ENCODE measurements around the gene CORO2A. TPM values are rescaled to one million over a fixed set of nuclear protein-coding genes. Genes with fewer than 3 reads are reported as not detected.

The CORO2A gene
- total RNA-seq, 1 experiment from 2014 or later = 32.5 TPM

DNA sequence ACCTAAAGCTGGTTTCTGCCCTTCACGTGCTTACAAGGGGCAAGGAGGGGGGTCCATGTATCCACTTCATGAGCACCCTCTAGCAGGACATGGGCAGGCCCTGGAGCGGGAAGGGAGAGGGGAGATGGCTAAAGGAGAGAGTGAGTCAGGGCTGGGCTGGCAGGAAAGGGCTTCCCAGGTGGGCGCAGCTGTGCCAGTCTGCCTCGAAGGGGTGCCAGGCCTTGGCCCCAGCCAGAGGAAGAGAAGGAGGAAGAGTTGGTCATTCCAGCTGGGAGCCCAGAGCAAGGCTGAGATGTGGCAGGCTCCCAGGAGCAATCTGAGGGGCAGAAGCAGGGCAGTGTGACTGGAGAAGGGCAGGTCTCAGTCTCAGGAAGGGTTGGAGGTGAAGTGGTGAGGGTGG lies 98.1 kb downstream of the CORO2A start:
- H3K4me1 Mint-ChIP-seq = peaks cover 35% of the 10 kb centered on the region
- H3K36me3 Mint-ChIP-seq = peaks cover 8% of the 10 kb centered on the region; the same call in 1 of the 2 replicates
- peaks cover 3% of the 10 kb centered on the region for H3K27me3 Mint-ChIP-seq (ENCODE audit: low read depth)
- DNase-seq (ENCODE audit: low spot score) (no peak), ATAC-seq (no peak)
- TF ChIP-seq, protein P1, sequence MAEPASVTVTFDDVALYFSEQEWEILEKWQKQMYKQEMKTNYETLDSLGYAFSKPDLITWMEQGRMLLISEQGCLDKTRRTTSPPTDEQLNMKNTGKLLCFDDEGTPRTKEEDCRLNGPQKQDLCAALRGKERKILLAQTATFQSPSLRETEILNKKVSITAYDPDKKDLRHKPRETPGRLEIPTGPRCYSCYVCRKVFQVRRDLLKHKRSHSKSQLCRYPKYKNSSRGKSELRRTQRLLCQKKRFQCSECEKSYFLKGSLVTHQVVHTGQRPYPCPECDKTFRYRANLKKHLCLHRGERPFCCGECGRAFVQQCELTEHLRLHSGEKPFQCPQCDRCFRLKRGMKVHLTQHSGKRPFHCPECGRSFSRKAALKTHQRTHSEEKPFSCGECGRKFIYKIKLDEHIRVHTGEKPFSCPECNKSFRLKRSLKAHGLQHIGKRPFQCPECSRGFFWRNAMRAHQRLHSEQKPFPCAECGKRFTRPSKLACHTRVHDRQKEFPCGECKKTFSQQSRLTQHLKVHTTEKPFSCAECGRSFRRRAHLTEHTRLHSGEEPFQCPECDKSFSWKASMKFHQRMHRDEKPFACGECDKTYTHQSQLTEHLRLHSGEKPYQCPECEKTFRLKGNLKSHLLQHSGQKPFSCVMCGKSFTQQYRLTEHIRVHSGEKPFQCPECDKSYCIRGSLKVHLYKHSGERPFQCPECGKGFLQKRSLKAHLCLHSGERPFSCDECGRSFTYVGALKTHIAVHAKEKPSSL (CRISPR knock-in tag; conservative IDR thresholded peaks at IDR 0.05) = no peak
- TF ChIP-seq ESRRA (CRISPR knock-in tag; IDR thresholded peaks at IDR 0.05; ENCODE audit: borderline replicate concordance) (no peak), IRF2 (CRISPR knock-in tag; IDR thresholded peaks at IDR 0.05; ENCODE audit: borderline replicate concordance, low read depth) (no peak), NR1H2 (CRISPR knock-in tag; IDR thresholded peaks at IDR 0.05) (no peak), SOX15 (CRISPR knock-in tag; IDR thresholded peaks at IDR 0.05) (no peak), ZNF232 (CRISPR knock-in tag; IDR thresholded peaks at IDR 0.05) (no peak), NFATC4 (CRISPR knock-in tag; IDR thresholded peaks at IDR 0.05) (no peak)
- TF ChIP-seq, protein P2, sequence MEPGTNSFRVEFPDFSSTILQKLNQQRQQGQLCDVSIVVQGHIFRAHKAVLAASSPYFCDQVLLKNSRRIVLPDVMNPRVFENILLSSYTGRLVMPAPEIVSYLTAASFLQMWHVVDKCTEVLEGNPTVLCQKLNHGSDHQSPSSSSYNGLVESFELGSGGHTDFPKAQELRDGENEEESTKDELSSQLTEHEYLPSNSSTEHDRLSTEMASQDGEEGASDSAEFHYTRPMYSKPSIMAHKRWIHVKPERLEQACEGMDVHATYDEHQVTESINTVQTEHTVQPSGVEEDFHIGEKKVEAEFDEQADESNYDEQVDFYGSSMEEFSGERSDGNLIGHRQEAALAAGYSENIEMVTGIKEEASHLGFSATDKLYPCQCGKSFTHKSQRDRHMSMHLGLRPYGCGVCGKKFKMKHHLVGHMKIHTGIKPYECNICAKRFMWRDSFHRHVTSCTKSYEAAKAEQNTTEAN (CRISPR knock-in tag; IDR thresholded peaks at IDR 0.05) = no peak
- TF ChIP-seq, protein P3, sequence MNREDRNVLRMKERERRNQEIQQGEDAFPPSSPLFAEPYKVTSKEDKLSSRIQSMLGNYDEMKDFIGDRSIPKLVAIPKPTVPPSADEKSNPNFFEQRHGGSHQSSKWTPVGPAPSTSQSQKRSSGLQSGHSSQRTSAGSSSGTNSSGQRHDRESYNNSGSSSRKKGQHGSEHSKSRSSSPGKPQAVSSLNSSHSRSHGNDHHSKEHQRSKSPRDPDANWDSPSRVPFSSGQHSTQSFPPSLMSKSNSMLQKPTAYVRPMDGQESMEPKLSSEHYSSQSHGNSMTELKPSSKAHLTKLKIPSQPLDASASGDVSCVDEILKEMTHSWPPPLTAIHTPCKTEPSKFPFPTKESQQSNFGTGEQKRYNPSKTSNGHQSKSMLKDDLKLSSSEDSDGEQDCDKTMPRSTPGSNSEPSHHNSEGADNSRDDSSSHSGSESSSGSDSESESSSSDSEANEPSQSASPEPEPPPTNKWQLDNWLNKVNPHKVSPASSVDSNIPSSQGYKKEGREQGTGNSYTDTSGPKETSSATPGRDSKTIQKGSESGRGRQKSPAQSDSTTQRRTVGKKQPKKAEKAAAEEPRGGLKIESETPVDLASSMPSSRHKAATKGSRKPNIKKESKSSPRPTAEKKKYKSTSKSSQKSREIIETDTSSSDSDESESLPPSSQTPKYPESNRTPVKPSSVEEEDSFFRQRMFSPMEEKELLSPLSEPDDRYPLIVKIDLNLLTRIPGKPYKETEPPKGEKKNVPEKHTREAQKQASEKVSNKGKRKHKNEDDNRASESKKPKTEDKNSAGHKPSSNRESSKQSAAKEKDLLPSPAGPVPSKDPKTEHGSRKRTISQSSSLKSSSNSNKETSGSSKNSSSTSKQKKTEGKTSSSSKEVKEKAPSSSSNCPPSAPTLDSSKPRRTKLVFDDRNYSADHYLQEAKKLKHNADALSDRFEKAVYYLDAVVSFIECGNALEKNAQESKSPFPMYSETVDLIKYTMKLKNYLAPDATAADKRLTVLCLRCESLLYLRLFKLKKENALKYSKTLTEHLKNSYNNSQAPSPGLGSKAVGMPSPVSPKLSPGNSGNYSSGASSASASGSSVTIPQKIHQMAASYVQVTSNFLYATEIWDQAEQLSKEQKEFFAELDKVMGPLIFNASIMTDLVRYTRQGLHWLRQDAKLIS (CRISPR knock-in tag; IDR thresholded peaks at IDR 0.05; ENCODE audit: borderline replicate concordance) = no peak
- TF ChIP-seq, protein P4, sequence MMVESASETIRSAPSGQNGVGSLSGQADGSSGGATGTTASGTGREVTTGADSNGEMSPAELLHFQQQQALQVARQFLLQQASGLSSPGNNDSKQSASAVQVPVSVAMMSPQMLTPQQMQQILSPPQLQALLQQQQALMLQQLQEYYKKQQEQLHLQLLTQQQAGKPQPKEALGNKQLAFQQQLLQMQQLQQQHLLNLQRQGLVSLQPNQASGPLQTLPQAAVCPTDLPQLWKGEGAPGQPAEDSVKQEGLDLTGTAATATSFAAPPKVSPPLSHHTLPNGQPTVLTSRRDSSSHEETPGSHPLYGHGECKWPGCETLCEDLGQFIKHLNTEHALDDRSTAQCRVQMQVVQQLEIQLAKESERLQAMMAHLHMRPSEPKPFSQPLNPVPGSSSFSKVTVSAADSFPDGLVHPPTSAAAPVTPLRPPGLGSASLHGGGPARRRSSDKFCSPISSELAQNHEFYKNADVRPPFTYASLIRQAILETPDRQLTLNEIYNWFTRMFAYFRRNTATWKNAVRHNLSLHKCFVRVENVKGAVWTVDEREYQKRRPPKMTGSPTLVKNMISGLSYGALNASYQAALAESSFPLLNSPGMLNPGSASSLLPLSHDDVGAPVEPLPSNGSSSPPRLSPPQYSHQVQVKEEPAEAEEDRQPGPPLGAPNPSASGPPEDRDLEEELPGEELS (CRISPR knock-in tag; IDR thresholded peaks at IDR 0.05) = no peak
- TF ChIP-seq, protein P5, sequence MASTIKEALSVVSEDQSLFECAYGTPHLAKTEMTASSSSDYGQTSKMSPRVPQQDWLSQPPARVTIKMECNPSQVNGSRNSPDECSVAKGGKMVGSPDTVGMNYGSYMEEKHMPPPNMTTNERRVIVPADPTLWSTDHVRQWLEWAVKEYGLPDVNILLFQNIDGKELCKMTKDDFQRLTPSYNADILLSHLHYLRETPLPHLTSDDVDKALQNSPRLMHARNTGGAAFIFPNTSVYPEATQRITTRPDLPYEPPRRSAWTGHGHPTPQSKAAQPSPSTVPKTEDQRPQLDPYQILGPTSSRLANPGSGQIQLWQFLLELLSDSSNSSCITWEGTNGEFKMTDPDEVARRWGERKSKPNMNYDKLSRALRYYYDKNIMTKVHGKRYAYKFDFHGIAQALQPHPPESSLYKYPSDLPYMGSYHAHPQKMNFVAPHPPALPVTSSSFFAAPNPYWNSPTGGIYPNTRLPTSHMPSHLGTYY (CRISPR knock-in tag; IDR thresholded peaks at IDR 0.05) = no peak
- H3K4me3 Mint-ChIP-seq = no peak overlapping the region
- CTCF ChIA-PET = no interaction called here
- no peaks in the 10 kb centered on the region for H3K9me3 Mint-ChIP-seq
- POLR2A ChIA-PET = no interaction called here
- H3K27ac Mint-ChIP-seq = no peak overlapping the region

DNA sequence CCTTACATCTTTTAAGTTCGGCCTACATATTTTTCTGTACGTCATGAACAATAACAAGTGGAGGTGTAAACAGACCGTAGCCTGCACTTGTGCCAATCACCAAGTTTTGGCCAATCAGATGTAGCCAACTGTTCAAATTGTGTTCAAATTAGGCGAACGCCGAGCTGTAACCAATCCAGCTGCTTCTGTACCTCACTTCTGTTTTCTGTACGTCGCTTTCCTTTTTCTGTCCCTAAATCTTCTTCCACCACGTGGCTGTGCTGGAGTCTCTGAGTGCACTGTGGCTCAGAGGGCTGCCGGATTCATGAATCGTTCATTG lies 99.9 kb downstream of the CORO2A start:
- Mint-ChIP-seq H3K9me3 (peaks cover 7% of the 10 kb centered on the region; the same call in 1 of the 2 replicates), H3K27me3 (ENCODE audit: low read depth) (peaks cover 15% of the 10 kb centered on the region), H3K4me1 (peaks cover 40% of the 10 kb centered on the region), H3K27ac (no peak overlapping the region), H3K36me3 (peaks cover 15% of the 10 kb centered on the region), H3K4me3 (no peak overlapping the region)
- POLR2A ChIA-PET = interaction anchor here (0.6 to 1.5 kb wide), 3 partner anchors 17 to 84 kb away, joined by 3 to 4 read pairs (median 3); no protein-coding TSS in a partner anchor
- DNase-seq (ENCODE audit: low spot score) = no peak
- TF ChIP-seq, protein P6, sequence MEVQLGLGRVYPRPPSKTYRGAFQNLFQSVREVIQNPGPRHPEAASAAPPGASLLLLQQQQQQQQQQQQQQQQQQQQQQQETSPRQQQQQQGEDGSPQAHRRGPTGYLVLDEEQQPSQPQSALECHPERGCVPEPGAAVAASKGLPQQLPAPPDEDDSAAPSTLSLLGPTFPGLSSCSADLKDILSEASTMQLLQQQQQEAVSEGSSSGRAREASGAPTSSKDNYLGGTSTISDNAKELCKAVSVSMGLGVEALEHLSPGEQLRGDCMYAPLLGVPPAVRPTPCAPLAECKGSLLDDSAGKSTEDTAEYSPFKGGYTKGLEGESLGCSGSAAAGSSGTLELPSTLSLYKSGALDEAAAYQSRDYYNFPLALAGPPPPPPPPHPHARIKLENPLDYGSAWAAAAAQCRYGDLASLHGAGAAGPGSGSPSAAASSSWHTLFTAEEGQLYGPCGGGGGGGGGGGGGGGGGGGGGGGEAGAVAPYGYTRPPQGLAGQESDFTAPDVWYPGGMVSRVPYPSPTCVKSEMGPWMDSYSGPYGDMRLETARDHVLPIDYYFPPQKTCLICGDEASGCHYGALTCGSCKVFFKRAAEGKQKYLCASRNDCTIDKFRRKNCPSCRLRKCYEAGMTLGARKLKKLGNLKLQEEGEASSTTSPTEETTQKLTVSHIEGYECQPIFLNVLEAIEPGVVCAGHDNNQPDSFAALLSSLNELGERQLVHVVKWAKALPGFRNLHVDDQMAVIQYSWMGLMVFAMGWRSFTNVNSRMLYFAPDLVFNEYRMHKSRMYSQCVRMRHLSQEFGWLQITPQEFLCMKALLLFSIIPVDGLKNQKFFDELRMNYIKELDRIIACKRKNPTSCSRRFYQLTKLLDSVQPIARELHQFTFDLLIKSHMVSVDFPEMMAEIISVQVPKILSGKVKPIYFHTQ (CRISPR knock-in tag; IDR thresholded peaks at IDR 0.05) = no peak
- TF ChIP-seq OVOL2 (CRISPR knock-in tag; IDR thresholded peaks at IDR 0.05; ENCODE audit: borderline replicate concordance) = no peak
- no peak for TF ChIP-seq GTF2I (CRISPR knock-in tag; conservative IDR thresholded peaks at IDR 0.05)
- TF ChIP-seq ZNF121 (CRISPR knock-in tag; IDR thresholded peaks at IDR 0.05) = no peak
- TF ChIP-seq, protein P7, sequence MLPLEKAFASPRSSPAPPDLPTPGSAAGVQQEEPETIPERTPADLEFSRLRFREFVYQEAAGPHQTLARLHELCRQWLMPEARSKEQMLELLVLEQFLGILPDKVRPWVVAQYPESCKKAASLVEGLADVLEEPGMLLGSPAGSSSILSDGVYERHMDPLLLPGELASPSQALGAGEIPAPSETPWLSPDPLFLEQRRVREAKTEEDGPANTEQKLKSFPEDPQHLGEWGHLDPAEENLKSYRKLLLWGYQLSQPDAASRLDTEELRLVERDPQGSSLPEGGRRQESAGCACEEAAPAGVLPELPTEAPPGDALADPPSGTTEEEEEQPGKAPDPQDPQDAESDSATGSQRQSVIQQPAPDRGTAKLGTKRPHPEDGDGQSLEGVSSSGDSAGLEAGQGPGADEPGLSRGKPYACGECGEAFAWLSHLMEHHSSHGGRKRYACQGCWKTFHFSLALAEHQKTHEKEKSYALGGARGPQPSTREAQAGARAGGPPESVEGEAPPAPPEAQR (CRISPR knock-in tag; IDR thresholded peaks at IDR 0.05) = no peak
- ATAC-seq = no peak
- CTCF ChIA-PET = interaction anchor here (0.8 to 2.9 kb wide), 12 partner anchors 9 to 223 kb away, joined by 3 to 13 read pairs (median 5); partner anchors contain the start of genes NANS, TBC1D2 and TRIM14
